22Rv1 (cell line): ENCODE data around the gene NCK1.

Experiments
- ZFX ChIP-seq: fragments of 450-650 bp; IDR thresholded peaks from 2 replicates; pipeline ENCODE4 v1.6.1; 2017; ENCODE audit warnings: antibody characterized with exemption, borderline replicate concordance
- TF ChIP-seq, protein P1 (sequence below): fragments of 450-650 bp; IDR thresholded peaks from 2 replicates; pipeline ENCODE4 v1.5.1; 2017; ENCODE audit warnings: mild to moderate bottlenecking

DNA sequence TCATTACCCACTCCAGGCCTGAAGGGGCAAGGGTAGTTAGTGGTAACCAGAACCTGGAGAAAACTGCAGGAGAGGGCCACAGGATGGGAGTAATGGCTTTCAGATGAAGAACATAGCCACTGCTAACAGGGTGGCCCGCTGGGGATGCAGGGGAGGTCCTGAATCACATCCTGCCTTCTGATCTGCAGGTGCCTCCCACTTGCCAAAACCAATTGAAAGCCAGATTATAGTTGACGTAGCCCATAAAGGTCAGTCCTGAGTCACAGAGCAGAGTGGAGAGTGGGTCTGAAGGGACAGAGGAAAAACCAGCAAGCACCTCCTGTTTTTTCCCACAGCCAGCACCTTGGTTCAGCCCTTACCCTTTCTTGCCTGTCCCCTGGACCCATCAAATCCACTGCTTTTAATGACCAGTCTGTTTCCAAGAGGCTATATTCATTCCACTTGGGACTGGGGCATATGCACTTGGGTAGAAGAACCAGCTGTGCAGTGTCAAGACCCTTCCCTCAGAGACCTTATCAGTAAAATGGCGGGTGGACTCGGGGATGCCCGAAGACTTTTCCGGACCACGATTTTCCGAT is 43.7 kb upstream of the NCK1 start:
- TF ChIP-seq, protein P1, sequence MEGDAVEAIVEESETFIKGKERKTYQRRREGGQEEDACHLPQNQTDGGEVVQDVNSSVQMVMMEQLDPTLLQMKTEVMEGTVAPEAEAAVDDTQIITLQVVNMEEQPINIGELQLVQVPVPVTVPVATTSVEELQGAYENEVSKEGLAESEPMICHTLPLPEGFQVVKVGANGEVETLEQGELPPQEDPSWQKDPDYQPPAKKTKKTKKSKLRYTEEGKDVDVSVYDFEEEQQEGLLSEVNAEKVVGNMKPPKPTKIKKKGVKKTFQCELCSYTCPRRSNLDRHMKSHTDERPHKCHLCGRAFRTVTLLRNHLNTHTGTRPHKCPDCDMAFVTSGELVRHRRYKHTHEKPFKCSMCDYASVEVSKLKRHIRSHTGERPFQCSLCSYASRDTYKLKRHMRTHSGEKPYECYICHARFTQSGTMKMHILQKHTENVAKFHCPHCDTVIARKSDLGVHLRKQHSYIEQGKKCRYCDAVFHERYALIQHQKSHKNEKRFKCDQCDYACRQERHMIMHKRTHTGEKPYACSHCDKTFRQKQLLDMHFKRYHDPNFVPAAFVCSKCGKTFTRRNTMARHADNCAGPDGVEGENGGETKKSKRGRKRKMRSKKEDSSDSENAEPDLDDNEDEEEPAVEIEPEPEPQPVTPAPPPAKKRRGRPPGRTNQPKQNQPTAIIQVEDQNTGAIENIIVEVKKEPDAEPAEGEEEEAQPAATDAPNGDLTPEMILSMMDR = no peak
- TF ChIP-seq ZFX = no peak
